Suppressor macrophage (primary cell): ENCODE results near the gene SARS1.

ENCODE experiments used
- DNase-seq, 4 experiments: peaks; one replicate each; pipeline ENCODE4 v3.0.0-alpha.2; 2020 to 2022

The SARS1 gene

DNA sequence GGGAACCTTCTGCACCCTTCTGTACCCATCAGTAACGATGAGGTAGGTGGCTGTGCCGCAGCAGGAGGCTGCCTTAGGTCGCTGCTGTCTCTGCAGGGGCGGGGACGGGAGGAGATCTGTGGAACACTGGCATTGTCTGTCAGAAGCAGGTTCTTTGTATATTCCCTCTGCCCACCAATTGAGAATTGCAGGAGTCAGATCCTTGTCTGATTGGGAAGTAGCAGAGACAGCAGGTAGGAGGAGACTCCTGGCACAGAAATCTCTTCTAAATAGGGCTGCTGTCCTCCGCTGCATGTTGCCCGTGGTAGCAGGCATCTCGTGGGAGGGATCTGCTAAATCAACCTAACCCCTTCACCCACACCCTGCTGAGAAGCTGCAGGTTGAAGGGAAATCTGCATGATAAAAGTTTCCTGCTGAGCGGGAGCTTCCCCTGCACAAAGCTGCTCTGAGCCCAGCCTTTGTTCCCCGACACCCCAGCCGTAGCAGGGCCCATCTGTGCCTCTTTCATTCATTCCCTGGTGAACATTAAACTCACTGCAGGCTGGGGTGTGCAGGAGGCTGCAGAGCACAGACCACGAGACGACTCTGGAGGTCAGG is 15.9 kb downstream of the SARS1 start:
- no peak for DNase-seq

DNA sequence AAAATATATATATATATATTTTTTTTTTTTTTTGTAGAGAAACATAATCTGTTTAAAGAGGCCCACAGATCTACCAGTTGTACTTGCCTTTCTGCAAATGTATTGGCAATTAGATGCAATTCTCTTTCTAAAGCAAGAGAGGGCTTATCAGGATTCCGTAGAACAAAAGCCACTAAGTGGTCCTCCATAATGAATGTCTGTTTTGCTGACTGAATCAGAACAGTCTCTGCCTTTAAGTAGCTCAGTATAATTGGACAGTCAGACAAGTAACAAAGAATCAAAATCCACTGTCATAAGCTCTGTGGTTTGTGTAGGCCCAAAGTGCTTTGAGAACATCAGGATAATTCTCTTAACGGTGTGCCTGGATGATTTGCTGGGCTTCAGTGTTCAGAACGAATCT is 17.3 kb downstream of the SARS1 start:
- DNase-seq = no peak

DNA sequence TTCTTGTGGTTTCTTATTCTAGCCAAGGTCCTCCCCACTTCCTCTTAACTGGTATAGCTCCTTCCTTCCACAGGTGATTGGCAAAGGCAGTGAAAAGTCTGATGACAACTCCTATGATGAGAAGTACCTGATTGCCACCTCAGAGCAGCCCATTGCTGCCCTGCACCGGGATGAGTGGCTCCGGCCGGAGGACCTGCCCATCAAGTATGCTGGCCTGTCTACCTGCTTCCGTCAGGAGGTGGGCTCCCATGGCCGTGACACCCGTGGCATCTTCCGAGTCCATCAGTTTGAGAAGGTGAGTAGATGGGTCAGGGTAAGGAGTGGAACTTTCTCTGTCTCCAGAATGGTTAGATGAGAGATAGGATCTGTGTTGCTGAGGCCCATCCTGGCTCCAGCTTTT is 21.4 kb downstream of the SARS1 start:
- no peak for DNase-seq

DNA sequence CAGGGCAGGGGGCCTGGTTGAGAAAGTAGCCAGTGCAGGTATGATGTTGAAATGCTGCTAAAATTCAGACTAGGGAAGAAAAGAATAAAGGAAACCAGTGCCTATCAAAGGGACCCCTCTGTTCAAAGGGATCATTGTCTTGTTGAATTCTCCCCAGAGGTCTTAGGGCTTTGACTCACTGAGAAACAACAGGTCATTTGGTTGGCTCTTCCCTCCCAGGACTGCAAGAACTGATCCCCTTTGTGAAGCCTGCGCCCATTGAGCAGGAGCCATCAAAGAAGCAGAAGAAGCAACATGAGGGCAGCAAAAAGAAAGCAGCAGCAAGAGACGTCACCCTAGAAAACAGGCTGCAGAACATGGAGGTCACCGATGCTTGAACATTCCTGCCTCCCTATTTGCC is 23.8 kb downstream of the SARS1 start:
- DNase-seq = no peak

DNA sequence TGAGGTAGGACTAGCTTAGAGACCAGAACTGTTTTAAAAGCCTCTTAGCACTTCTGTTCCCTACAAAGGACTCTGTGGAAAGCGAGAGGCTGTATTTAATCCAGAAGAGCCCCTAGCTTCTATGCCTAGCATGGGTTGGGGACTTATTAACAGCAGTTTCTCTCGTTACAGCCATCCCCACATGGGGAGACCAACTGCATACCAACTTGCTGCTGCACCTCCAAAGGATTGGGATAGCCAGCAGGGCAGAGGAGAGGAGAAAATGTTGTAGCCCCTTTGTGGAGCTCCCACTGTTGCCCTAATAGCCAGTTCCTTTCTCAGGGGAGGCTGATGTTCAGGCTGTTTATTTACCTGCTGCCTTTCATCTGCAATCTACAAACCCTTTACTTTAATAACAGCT is 24.7 kb downstream of the SARS1 start:
- no peak for DNase-seq

DNA sequence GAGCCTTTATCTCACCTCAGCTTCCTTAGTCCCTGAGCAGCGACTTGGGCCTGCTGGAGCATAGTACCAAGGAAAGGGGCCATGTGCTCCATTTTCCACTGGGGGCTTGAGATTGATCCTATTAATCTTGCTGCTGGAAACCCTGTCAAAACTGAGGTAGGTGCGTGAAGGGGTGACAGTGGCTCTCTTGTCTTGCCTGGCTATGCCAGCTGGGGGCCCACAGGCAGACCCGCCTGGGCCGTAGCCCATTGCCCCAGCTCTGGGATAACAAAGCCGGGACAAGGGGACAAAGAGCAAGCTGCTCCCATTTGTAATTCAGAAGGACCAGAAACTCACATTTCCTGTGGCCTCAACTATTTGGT is 25.3 kb downstream of the SARS1 start:
- DNase-seq = no peak

DNA sequence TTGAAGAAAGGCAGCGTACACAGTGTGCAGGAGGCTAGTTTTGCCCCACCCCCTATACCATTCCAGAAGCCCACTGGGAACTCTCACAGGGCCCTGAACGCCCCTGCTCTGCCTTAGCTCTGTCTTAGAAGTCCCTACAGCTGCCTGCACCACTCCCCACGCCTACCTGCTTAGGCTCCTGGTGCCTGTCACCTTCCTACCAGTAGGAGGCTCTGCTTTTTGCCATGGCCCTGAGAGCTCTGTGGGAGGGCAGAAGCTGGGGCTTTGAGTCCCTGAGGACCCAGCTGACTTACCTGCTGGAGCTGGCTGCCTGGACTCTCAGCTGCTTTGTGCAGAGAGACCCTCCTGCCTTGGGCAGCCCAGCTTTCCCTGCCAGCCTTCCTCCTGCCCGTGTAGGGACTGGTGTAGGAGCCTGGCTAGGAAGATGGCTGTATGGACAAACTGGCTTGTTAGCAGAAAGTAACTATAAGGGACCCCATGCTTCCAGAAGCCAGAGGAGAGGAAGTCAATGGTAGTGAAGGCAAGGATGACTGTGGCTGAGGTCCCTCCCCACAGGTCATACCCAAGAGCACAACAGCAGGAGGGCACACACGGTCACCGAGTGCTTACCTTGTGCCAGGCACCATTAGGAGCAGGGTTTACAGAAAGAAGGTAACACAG is 25.8 kb downstream of the SARS1 start:
- DNase-seq = peak; percentile 22 to 54 (median 35)

DNA sequence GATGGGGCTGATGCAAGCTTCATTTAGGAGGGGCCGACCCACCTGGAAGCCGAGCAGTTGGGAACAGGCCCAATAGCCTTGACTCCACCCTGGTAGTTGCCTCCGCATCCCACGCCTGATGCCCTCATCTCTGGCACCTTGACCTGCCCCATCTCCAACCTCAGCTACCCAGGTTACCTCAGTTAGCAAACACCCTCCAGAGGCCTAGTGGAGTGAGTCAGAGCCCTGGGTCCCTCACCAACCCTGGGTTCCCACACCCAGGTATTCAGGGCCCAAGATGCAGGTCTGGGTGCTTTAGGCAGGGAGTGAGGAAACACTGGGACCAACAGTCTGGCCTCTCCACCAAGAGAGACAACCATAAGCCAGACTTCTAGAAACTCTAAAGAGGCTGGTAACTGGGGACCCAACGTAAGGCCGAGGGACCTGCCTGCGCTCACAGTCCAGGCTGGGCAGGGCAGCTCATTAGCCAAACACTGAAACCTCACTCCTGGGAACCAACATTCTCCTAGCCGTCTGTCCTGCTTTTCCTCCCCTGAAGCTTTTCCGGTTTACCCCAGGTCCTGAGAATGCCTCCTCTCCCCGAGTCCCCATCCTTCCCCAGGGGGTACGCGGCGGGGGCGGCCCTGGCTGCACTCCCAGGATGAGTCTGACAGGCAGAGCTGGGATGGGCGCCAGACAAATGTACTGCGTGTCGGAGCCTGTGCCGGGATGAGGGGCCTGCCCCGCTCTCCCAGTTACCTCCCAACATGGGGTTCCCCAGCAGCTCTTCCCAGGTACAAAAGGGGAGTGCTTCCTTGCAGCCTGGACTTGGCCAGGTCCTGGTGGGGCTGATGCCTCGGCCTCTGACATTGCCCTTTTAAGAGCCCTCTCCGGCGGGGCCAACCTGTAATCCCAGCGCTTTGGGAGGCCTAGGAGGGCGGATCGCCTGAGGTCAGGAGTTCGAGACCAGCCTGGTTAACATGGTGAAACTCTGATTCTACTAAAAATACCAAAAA is 26.7 kb downstream of the SARS1 start:
- DNase-seq = peak; percentile 20 to 54 (median 24)

DNA sequence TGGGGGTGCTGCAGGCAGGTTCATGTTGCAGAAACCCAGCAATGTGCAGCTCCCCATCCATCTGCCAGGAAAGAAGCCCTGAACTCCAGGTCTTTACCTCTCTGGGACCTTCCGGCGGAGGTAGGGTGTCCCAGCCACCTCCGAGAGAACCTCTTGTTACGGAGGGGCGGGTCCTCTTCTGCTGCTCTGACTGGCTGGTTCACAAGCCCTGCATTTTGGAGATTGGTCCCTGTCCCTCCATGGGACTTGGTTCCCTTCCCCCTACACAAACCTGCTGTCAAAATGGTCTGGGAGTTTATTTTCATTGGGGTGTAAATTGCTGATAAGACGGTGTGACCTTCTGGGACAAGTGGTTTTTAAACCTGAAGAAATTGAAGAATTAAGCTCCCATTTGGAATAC is 27.6 kb downstream of the SARS1 start:
- no peak for DNase-seq

DNA sequence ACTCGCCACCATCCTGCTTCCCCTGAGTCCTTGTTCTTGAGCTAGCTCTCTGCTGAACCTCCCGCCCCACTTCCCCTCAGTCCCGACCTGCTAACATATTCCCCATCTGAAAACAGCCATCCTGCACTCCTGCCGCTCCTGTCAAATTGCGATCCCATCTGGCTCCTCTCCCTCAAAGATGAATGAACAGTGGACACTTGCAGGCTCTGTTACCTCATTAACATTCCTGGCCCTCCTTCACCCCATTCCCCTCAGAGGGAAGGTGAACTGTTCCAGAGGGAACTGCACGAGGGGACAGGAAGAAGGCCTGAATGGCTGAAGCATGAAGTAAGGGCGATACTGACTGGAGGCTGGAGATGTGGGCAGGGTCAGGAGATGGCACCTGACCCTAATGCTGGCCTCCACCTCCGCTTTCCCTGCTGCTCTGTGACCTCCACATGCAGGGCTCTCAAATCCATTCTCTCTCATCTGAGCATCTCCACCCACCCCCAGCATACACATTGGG is 28.2 kb downstream of the SARS1 start:
- peak in 2 of 4 experiments; percentile 18 to 32 for DNase-seq

DNA sequence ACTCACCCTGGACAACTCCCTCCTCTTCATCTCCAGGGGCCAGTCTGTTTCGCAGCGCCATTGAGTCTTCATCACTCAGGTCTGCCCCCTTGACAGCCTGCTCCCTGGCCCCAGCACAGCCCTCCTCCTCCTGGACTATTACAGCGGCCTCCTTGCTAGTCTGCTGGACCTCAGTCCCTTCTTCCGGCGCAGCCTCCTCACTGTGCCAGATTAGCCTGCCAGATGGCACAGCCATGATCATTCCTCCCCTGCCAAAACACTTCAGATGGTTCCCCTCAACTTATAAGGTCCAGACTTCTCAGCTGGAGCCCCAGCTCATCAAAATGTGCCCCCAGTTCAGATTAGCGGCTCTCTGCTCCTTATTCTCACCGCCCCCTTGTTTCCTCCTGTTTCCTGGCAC is 28.7 kb downstream of the SARS1 start:
- no peak for DNase-seq

DNA sequence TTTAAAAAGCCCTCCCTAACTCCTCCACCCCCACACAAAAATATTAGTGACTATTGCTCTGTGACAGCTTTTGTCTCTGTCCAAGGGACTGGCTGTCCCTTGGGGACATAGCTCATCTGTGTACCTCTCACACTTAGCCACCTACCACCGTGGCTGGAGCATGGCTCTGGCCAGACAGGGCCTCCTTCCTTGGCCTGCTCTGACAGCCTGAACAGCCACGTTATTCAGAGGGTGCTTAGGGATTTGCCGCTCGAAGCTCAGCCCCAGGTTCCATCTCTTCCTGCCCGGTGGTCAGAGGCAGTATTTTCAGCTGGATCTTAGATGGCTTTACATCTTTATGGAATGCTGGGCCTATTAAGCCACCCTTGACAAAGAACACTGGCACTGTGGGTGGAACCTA is 29.5 kb downstream of the SARS1 start:
- no peak for DNase-seq

DNA sequence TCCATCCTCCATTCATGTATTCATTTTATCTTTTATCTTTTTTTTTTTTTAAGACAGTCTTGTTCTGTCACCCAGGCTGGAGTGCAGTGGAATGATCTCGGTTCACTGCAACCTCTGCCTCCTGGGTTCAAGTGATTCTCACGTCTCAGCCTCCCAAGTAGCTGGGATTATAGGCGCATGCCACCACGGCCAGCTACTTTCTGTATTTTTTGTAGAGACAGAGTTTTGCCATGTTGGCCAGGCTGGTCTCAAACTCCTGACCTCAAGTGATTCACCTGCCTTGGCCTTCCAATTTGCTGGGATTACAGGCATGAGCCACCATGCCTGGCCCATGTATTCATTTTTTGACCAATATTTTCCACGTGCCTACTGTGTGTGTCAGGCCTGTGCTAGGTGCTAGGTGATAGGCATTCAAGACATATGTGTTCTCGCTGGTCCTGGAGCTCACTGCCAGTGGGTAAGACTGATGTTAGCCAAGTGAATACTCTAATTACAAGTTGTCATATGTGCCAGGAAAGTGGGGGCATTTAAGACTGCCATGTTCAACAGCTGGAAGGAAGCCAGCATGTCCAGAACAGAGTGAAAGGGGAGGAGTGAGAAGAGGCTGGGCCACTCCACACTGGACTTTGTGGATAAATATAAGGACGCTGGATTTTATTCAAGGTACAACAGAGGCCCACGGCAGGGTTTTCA is 30.3 kb downstream of the SARS1 start:
- DNase-seq = no peak

DNA sequence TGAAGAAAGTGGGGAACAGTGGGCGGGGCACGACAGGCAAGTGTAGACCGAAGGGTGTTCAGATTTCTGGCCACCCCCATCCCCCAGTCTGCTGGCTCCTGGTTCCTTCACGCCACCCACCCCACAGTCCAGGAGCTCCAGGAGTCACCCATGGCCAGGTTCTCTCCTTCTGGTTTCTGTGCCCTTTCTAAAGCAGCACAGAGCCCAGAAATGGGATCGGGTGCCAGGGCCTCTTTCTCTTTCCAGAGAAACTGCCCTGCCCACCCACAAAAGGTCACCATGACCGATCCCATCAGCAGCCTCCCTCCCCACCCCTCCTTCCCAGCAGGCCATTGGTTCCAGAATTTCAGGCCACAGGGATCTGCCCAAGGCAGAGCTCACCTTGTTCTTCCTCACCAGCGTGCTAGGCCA is 32.4 kb downstream of the SARS1 start:
- DNase-seq = no peak

DNA sequence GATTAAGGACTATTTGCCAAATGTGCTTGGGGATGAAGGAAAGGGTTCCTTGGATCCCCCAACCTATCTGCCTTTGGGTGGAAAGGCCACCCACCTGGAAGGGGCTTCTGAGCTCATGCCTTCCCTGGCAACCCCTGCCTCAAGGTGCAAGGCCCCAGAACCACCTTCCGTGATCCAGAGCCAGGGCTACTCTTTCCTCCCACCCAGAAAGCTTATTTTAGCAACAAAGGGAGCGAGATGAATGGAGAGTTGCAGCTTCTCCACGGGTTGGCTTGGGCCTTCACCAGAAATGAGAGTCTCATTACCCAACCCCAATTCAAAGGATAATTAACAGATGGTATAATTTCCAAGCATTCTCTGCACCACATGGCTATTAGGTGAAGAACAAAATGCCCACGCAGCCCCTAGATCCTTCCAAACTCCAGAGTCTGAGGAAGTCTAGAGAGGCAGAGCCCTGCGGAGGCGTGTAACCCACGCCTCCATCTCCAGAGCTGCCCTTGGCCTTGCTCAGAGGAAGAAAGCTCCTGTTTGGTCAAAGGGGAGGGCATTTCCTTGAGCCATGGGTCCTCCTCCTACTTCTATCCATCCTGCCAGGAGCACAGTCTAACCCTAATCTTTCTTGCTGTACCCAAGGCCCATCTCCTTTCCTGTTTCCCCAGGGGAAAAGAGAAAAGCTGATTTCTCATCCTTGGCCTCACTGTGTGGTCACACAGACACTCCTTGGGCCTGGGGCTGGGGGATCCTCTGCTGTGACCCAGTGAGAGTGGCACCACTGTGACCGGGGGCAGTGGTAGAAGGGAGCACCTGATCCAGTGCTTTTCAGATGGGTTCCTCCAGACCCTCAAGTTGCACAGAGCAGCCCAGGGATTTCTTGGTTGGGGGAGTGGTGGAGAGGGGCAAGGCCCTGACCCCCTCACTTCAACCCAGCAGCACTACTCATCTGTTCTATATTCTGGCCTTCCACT is 34.0 kb downstream of the SARS1 start:
- peak in 3 of 4 experiments; percentile 33 to 54 (median 35) for DNase-seq

DNA sequence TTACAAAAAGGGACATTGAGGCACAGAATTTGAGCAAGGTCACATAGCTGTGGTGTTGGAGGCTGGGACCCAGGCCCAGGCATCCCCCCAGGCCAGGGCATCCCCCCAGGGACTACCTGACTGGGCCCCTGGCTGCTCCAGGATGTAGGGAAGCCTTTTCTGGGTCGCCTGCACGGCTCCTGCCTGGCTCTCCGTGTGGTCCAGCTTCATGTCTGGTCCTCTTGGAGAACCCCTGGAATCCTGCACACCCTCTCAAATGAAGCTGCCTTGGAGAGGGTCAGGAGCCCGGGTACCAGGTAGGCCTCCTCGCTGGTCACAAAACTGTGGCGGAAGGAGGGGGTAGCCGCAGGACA is 34.7 kb downstream of the SARS1 start:
- DNase-seq = no peak

DNA sequence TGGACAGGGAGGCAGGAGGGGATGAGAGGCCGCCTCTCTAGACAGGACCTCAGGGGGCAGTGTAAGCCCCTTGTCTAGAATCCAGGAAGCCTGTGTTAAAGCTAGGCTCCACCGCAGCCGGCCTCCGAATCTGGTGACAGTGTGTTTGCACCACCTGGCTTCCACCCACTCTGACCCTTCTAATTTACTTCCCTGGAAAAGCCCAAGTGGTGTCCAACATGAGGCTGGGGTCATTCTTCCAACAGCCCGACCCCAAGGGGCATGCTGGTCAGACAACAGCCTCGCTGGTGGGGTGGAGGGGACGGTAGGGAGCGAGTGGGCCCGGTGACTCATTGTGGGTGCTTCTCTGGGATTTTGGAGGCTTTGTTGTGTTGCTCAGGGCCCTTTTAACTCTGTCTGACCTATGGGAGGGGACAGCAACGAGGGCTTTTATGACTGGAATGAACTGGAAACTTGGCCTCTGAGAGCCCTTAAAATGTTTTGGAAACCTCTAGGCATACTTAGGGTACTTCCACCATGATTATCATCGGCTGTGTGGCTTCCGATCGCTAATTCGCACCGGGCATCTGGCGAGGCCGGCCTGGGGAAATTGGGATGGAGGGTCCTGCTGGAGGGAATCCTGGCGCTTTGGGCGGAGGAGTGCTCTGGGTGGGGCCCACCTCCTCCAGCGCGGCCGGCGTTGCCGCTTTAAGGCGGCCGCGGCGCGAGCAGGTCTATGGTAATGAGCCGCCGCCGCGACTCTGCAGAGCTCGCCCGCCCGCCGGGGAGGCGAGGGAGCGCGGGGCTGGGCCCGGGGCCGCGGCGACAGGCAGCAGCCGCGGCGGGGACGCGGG is 35.3 kb downstream of the SARS1 start, which contains the start of gene CELSR2:
Gene CELSR2 (plus strand): TSS at position 743 of the 833 bp plus-strand sequence. CDS start 541 bp downstream, outside the sequence.
- peak; percentile 62 to 88 (median 78) for DNase-seq

DNA sequence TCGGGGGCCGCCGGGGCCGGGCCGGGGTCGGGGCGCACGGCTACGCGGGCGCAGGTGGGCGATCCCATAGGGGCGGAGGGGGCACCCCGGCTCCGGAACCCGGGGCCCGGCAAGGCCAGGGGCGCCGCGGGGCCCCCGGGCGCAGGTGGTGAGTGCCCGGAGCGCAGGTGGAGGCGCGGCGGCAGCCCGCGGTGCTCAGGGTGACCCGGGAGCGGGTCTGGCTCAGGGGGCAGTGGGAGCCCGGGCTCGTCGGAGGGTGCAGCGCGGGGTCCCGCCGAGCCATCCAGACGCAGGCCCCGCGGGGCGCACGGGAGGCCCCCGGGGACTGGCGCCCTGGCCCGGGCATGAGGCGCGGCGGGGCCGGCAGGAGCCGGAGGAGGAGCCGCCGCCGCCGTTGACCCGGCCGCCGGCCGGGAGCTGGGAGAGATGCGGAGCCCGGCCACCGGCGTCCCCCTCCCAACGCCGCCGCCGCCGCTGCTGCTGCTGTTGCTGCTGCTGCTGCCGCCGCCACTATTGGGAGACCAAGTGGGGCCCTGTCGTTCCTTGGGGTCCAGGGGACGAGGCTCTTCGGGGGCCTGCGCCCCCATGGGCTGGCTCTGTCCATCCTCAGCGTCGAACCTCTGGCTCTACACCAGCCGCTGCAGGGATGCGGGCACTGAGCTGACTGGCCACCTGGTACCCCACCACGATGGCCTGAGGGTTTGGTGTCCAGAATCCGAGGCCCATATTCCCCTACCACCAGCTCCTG is 36.1 kb downstream of the SARS1 start:
- DNase-seq = peak in 2 of 4 experiments; percentile 35 to 52

DNA sequence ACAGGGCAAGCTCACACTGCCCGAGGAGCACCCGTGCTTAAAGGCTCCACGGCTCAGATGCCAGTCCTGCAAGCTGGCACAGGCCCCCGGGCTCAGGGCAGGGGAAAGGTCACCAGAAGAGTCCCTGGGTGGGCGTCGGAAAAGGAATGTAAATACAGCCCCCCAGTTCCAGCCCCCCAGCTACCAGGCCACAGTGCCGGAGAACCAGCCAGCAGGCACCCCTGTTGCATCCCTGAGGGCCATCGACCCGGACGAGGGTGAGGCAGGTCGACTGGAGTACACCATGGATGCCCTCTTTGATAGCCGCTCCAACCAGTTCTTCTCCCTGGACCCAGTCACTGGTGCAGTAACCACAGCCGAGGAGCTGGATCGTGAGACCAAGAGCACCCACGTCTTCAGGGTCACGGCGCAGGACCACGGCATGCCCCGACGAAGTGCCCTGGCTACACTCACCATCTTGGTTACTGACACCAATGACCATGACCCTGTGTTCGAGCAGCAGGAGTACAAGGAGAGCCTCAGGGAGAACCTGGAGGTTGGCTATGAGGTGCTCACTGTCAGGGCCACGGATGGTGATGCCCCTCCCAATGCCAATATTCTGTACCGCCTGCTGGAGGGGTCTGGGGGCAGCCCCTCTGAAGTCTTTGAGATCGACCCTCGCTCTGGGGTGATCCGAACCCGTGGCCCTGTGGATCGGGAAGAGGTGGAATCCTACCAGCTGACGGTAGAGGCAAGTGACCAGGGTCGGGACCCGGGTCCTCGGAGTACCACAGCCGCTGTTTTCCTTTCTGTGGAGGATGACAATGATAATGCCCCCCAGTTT is 36.9 kb downstream of the SARS1 start:
- no peak for DNase-seq
